Measurements from ENCODE around the gene CYTH1. TPM values are rescaled to one million over a fixed set of nuclear protein-coding genes. Genes with fewer than 3 reads are reported as not detected.

The CYTH1 gene, protein sequence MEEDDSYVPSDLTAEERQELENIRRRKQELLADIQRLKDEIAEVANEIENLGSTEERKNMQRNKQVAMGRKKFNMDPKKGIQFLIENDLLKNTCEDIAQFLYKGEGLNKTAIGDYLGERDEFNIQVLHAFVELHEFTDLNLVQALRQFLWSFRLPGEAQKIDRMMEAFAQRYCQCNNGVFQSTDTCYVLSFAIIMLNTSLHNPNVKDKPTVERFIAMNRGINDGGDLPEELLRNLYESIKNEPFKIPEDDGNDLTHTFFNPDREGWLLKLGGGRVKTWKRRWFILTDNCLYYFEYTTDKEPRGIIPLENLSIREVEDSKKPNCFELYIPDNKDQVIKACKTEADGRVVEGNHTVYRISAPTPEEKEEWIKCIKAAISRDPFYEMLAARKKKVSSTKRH
- total RNA-seq: 82.2 TPM

GRCh38 chr17:78781893-78782304 lies at the start of gene CYTH1:
TSS of gene CYTH1 (minus strand) at chr17:78782273. CDS start at chr17:78782223, 50 bp downstream.
- DNase-seq: no peak

DNA sequence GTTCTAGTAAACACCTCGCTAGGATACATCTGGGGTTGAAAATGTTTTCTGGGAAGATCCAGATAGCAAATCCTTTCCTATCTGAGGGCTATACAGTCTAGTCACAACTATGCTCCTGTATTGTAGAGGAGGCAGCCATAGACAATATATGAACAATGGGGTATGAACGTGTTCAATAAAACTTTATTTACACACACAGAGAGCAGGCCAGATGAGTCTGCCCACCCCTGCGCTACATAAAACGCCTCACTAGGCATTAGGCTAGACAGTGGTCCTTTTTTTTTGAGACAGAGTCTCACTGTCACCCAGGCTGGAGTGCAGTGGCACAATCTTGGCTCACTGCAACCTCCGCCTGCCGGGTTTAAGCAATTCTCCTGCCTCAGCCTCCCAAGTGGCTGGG lies 47.4 kb upstream of the CYTH1 start:
- no peak for DNase-seq

DNA sequence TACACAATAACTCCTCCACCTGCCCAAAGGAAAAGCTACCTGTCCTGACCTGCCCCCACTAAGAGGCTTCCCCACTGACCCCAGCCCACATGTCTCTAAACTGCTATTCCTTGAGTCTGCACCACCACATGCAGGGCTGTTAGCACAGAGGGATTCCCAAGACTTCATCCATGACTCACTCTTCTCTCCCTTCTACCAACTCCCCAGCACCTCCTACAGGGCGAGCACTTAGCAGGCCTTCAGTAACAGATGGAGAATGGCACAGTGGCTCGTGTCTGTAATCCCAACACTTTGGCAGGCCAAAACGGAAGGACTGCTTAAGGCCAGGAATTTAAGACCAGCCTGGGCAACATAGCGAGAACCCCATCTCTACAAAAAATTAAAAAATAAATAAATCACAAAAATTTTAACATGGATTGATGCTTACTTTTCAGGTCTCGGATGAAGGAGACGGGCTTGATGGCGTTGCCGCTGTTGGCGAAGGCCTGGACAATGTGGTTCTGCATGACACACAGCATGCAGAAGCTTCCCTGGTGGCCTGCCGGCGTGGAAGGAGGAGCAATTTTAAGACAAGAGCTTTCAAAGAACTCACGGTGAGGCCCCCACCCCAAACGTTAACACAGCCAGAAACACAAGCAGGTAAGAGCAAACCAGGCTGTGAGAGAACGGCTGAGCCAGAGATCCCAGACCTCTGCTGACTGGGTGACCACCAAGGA lies 46.6 kb upstream of the CYTH1 start:
- no peak for DNase-seq

GRCh38 chr17:78826836-78827509 lies 44.9 kb upstream of the CYTH1 start:
- no peak for DNase-seq

GRCh38 chr17:78826421-78826820 lies 44.3 kb upstream of the CYTH1 start:
- no peak for DNase-seq

DNA sequence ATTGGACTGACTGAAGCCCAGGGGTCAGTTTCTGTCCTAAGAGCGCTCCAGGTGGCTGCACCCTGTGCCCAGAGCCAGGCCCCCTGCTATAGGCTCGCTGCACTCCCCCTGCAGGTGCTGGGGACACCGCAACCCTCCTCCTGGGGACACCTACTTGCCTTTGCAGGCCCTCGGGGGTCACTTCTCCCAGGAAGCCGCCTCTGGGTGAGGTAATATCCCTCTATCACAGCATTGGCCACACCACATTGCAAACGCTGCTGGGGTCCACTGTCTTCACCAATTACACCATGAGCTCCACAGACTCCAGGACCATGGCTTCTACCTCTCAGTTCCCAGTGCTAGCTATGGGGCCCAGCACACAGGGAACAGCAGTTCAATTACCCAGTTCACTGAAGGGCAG lies 43.6 kb upstream of the CYTH1 start:
- no peak for DNase-seq

- DNase-seq: no peak
Observed at GRCh38 chr17:78824240-78824639, 42.2 kb upstream of the CYTH1 start.

DNA sequence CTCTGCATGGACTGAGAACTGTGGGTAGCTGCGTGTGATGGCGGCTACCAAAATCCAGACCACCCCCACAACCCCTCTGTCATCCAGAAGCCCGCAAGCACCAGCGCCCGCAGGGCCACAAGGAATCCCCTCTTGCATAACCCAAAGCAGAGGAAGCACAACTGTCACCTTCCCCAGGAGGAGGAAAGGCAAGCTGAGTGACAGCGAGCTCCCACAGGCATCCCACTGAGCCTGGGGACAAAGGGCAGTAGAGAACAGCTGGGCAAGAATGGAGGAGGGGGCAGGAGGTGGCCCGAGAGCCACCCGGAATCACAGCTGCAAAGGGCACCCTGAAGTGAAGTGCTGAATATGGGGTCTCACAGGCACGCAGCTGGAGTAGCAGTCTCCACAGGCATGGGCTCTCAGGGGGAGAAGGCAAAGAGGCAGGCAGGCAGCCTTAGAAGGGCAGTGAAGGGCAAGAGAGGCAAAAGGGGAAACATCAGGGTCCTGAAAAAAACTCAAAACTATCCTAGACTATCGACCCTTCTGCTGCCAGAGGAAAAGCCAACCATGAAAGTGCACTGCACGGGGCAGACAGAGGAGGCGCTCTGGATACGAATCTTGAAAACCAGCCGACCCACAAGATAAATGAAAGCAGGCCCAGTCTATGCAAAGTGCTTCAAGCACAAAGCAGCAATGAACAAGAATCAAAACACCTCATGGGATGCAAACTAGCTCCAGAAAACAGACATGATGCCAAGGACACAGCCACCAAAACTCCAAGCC lies 41.4 kb upstream of the CYTH1 start:
- DNase-seq: no peak

- DNase-seq: peak; percentile 71
Observed at GRCh38 chr17:78822552-78822951, 40.5 kb upstream of the CYTH1 start.

- no peak for DNase-seq
Observed at GRCh38 chr17:78821961-78822360, 39.9 kb upstream of the CYTH1 start.

DNA sequence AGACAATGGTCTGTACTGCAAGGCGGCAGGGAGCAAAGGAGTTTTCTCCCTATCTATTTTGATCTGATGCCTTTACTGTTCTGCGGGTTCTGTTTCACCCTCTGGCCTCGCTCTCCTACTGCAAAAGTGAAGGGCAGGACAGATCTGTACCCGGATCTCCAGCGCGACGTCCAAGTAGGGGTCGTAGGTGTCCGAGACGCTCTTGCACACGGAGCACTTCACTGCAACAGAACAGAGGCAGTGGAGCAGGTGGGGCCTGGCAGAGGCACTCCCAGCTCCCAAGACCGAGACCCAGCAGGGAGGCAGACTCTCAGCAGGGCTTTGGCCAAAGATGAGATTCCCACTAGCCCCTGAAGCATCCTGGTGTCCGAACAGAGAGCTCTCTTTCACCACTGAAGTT lies 38.8 kb upstream of the CYTH1 start:
- DNase-seq: no peak

GRCh38 chr17:78819806-78820792 lies 38.0 kb upstream of the CYTH1 start:
- no peak for DNase-seq

DNA sequence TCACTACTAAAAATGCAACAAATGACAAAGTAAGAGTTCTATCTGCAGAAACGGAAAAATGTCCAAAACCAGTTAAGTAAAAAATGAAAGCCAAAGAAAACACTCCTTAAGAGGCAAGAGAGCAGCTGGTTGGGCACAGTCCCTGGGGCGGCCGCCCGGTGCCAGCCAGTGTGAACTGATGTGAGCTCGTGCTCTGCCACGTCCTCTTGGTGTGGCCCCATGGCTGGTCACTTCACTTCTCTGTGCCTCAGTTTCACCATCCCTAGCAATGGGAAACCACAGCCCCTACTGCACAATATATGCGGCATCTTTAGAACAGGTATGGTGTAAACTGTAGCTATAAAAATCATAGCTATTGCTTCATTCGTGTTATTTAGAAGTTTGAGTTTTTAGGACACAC lies 37.3 kb upstream of the CYTH1 start:
- DNase-seq: no peak

GRCh38 chr17:78818932-78819331 lies 36.9 kb upstream of the CYTH1 start:
- no peak for DNase-seq

DNA sequence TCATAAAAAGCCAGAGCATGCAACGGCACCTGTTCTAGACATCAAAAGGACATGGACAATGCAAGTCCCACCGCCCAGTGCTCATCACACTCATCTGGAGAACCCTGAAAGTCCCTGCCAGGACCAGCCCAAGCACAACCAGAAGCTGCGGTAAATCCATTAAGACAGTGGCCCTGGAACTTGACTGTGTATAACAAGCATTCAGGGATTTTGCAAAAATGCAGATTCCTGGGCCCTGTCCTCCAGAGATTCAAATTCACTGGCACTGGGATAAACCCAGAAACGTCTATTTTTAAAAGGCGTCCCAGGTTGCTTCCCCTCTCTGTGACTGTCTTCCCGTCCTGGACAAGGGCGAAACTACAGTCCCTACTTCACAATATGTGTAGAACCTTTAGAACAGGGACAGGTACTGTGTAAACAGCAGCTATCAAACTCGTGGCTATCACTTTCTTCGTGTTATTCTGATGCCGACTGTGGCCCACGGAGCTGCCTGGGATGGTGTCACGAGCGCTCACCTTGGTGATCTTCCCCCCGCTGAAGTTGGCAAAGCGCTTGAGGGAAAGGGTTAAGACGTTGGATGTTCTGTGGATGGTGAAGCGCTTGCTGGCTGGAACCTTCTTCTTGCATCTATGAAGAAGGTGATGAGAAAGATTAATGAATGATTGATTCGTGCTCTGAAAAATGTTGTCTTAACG lies 36.2 kb upstream of the CYTH1 start:
- no peak for DNase-seq

GRCh38 chr17:78817123-78817522 lies 35.0 kb upstream of the CYTH1 start:
- DNase-seq: no peak

DNA sequence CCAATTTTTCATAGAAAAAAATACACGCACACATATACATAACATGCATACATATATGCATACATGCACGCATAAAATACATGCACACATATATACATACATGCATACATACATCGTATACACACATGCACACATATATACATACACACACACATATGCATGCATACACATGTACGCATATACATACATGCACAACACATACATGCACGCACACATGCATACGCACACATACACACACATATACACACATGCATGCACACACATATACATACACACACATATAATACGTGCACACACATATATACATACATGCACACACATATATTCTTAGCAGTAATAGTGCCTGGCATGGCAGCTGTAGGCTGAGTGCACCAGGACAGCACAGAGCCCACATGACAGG lies 33.6 kb upstream of the CYTH1 start:
- DNase-seq: no peak

DNA sequence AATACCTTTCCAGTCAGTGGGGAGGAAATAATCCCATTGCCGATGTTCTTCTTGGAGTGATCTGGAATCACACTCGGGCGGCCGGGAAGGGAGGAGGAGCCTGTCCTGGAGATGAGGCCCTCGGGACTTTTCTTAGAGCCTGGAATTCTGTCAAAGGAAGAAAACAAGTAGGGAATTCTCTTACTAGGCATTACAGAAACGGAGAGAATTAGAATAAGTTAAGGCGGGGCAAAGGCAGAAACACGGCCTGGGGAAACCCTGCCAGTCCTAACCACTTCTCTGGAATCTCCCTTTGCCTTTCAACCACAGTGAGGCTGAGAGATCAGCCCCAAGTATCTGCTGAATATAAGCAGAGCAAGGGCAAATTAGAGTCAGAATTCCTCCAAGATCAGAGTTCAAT lies 30.8 kb upstream of the CYTH1 start:
- no peak for DNase-seq

- no peak for DNase-seq
Observed at GRCh38 chr17:78808163-78808562, 26.1 kb upstream of the CYTH1 start.

- DNase-seq: no peak
Observed at GRCh38 chr17:78806451-78806850, 24.4 kb upstream of the CYTH1 start.

DNA sequence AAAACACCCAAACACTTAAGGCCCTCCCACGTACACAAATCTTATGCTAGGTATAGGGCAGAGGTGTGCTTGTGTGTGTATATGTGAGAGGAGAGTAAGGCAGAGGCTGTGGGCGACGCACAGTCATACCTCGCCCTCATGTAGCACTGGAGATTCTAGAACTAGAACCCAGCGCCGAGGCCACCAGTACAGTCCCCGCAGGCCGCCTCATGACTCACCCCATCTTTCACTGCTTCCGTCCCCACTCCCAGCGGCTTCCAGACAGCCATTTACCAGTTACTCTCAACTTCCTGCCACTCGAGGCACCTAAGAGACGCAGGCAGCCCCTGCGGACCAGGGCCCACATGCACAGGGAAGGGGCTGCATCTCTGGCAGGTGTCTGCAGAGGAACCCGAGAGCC lies 23.2 kb upstream of the CYTH1 start:
- DNase-seq: no peak
